ENCODE results near the gene UNC50.

DNA sequence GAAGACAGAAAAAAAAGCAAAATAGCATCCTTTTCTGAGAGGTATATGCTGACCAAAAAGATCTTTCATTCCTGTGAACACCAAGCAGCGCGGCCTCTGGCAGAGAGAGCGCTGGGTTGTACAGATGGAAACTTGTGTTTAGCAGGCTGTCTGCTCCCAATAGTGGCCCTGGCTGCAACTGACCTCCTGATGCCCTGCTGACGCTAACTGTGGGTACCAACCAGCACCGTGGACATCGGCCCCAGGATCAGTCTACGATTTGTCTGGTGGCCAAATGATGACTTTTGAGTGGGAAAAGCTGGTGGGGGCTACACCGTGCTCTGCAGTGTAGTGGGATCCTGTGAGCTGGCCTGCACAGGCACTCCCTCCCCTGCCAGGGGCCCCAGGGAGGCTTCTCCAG is 15.8 kb upstream of the UNC50 start:
- TF ChIP-seq CTCF (IDR thresholded peaks at IDR 0.05) (no peak), POLR2A (IDR thresholded peaks at IDR 0.05) (no peak), EP300 (IDR thresholded peaks at IDR 0.05) (no peak)

Data from ovary (tissue), 3 donors.